Endothelial cell of umbilical vein (primary cell): Measurements from ENCODE around the gene DYNC1LI1. TPM values are rescaled to one million over a fixed set of nuclear protein-coding genes. Genes with fewer than 3 reads are reported as not detected.

ENCODE experiments used
- BruUV-seq: library from RNA; stranded (reverse); fragments of 400-500 nt; replicated peaks from 2 replicates; lab custom pipeline; 2021; lab: Mats Ljungman, UMichigan
- CTCF ChIA-PET: fragments of 300-600, 350-600 bp; sonication (Branson Sonifier 250); formaldehyde crosslinking; loops from one replicate; lab custom pipeline; 2021; ENCODE audit warnings: antibody characterized with exemption, inconsistent platforms; lab: Charles Lee
- POLR2A ChIA-PET: fragments of 300-600, 350-600 bp; sonication (Branson Sonifier 250); formaldehyde crosslinking; loops from one replicate; lab custom pipeline; 2021; ENCODE audit warnings: antibody characterized with exemption, inconsistent platforms; lab: Charles Lee
- DNase-seq: peaks from one replicate; pipeline ENCODE4 v3.0.0-alpha.2; 2011; ENCODE audit warnings: low read depth, low spot score
- FAIRE-seq: peaks from 2 replicates; lab custom pipeline; 2011; peaks lifted over from hg19 to GRCh38; lab: Jason Lieb, UNC
- H2AFZ ChIP-seq: 2 replicates; pipeline ENCODE4 v1.6.0; 2012; ENCODE audit warnings: low read depth, low read length, control low read depth, inconsistent platforms
- H3K27ac ChIP-seq: 2 replicates; pipeline ENCODE4 v1.5.1; 2011; ENCODE audit warnings: low read depth, mild to moderate bottlenecking, control low read depth, low read length, moderate library complexity; ENCODE audit not compliant: insufficient read depth
- H3K27me3 ChIP-seq, 2 experiments: 2 replicates each; pipeline versions ENCODE4 v1.6.0 to v1.6.1; 2011; ENCODE audit warnings: low read length in 2 of 2, mixed read lengths in 1 of 2; ENCODE audit not compliant: control insufficient read depth in 2 of 2, insufficient read depth in 2 of 2
- H3K36me3 ChIP-seq, 2 experiments: 2 replicates in 1 of 2; 3 replicates in 1 of 2; pipeline ENCODE4 v1.5.1; 2011; ENCODE audit warnings: low read length in 2 of 2, mild to moderate bottlenecking in 1 of 2, moderate library complexity in 1 of 2; ENCODE audit not compliant: control insufficient read depth in 2 of 2, insufficient read depth in 2 of 2; ENCODE audit errors: extremely low read depth in 1 of 2
- H3K4me1 ChIP-seq: 3 replicates; pipeline ENCODE4 v1.5.1; 2011; ENCODE audit warnings: mild to moderate bottlenecking, low read length; ENCODE audit not compliant: control insufficient read depth, insufficient read depth; ENCODE audit errors: extremely low read depth
- H3K4me2 ChIP-seq: 2 replicates; pipeline ENCODE4 v1.6.1; 2011; ENCODE audit warnings: low read length, control low read depth, mixed read lengths; ENCODE audit not compliant: insufficient read depth
- H3K4me3 ChIP-seq, 3 experiments: fragments of 200-600 bp in 1 of 3; sonication (generic), shearing (Covaris generic) in 1 of 3; replicated peaks in 1 of 3; 2 replicates each; pipeline ENCODE4 v1.5.1; 2011 to 2016; ENCODE audit warnings: control low read depth in 3 of 3, low read length in 3 of 3, mild to moderate bottlenecking in 2 of 3, inconsistent platforms in 1 of 3, low read depth in 1 of 3, moderate library complexity in 1 of 3; ENCODE audit not compliant: insufficient read depth in 1 of 3
- H3K79me2 ChIP-seq: 2 replicates; pipeline ENCODE4 v1.6.0; 2012; ENCODE audit warnings: low read length, inconsistent platforms; ENCODE audit not compliant: control insufficient read depth, insufficient read depth
- H3K9ac ChIP-seq: replicated peaks from 2 replicates; pipeline ENCODE3; 2011; ENCODE audit warnings: low read length, control low read depth; ENCODE audit not compliant: insufficient read depth; ENCODE audit errors: extremely low read depth
- H3K9me1 ChIP-seq: replicated peaks from 3 replicates; pipeline ENCODE4 v1.6.0; 2011; ENCODE audit warnings: mild to moderate bottlenecking, low read length; ENCODE audit not compliant: control insufficient read depth, insufficient read depth; ENCODE audit errors: extremely low read depth
- H3K9me3 ChIP-seq: replicated peaks from 2 replicates; pipeline ENCODE4 v1.5.1; 2012; ENCODE audit warnings: low read length, inconsistent platforms; ENCODE audit not compliant: control insufficient read depth, insufficient read depth
- H4K20me1 ChIP-seq: replicated peaks from 2 replicates; pipeline ENCODE3; 2011; ENCODE audit warnings: mild to moderate bottlenecking, low read length; ENCODE audit not compliant: control insufficient read depth, insufficient read depth; ENCODE audit errors: extremely low read depth
- EZH2 ChIP-seq: IDR thresholded peaks from 2 replicates; pipeline ENCODE4 v1.6.1; 2012; ENCODE audit warnings: borderline replicate concordance, low read depth, mild to moderate bottlenecking, moderate library complexity, low read length, inconsistent platforms; ENCODE audit not compliant: severe bottlenecking
- FOS ChIP-seq: IDR thresholded peaks from 2 replicates; pipeline ENCODE4 v1.6.1; 2011; ENCODE audit warnings: mild to moderate bottlenecking, low read length, moderate library complexity, borderline replicate concordance; ENCODE audit not compliant: insufficient read depth
- GATA2 ChIP-seq: IDR thresholded peaks from 2 replicates; pipeline ENCODE4 v1.7.0; 2011; ENCODE audit warnings: low read depth, mild to moderate bottlenecking, moderate library complexity, mixed read lengths, low read length; ENCODE audit not compliant: insufficient read length, insufficient read depth
- JUN ChIP-seq: IDR thresholded peaks from 2 replicates; pipeline ENCODE4 v1.6.1; 2011; ENCODE audit warnings: borderline replicate concordance, low read depth; ENCODE audit not compliant: insufficient read length, insufficient read depth
- MYC ChIP-seq: IDR thresholded peaks from one replicate; pipeline ENCODE4 v1.6.1; 2011; ENCODE audit warnings: mild to moderate bottlenecking, low read depth, low read length
- POLR2A ChIP-seq: IDR thresholded peaks from 2 replicates; pipeline ENCODE4 v1.6.1; 2012; ENCODE audit warnings: low read depth, mild to moderate bottlenecking, control low read depth, low read length
- POLR2AphosphoS5 ChIP-seq: IDR thresholded peaks from 2 replicates; pipeline ENCODE4 v1.6.1; 2012; ENCODE audit warnings: low read depth, mild to moderate bottlenecking, control low read depth, low read length, moderate library complexity; ENCODE audit not compliant: insufficient read depth
- dilution Hi-C: fragments of 300-500 bp; cut with MboI; formaldehyde crosslinking; loops from one replicate; pipeline ENCODE4 v1.15.0; 2019; ENCODE audit warnings: low sequenced_read_pairs; ENCODE audit not compliant: extremely low pct_ligation_motif_present
- intact Hi-C: fragments of 100-400 bp; cut with micrococcal nuclease; formaldehyde crosslinking; loops from one replicate; pipeline ENCODE4 v1.10.0; 2022
- polyA plus RNA-seq, 4 experiments: library from polyadenylated mRNA; depleted of rRNA in 3 of 4; stranded (reverse) in 3 of 4; unstranded in 1 of 4; fragments of >200 nt; gene quantifications; 2 replicates each; pipeline versions ENCODE4 v1.2.1 to v1.2.3, GENCODE V29; 2011 to 2012; ENCODE audit warnings: missing spikeins in 1 of 4
- total RNA-seq: library from RNA; stranded (reverse); gene quantifications from 2 replicates; pipeline ENCODE4 v1.2.3, GENCODE V29; 2021
- TF ChIP-seq, protein P1 (sequence below): IDR thresholded peaks from 2 replicates; pipeline ENCODE4 v1.6.1; 2011; ENCODE audit not compliant: insufficient read depth, insufficient read length
- TF ChIP-seq, protein P2 (sequence below), 2 donors: IDR thresholded peaks; 1 replicate in 1 of 2; 2 replicates in 1 of 2; pipeline ENCODE4 v1.5.1; 2011; ENCODE audit warnings: low read length in 2 of 2, mild to moderate bottlenecking in 2 of 2, moderate library complexity in 2 of 2, control low read depth in 1 of 2, inconsistent platforms in 1 of 2, low read depth in 1 of 2; ENCODE audit not compliant: insufficient read depth in 1 of 2; ENCODE audit errors: extremely low read depth in 1 of 2

The DYNC1LI1 gene
- total and polyA plus RNA-seq, 2 donors (not counting 3 experiments of a cell fraction or from before 2014, with no cell fraction given), result 14.9 to 47.6 TPM

DNA sequence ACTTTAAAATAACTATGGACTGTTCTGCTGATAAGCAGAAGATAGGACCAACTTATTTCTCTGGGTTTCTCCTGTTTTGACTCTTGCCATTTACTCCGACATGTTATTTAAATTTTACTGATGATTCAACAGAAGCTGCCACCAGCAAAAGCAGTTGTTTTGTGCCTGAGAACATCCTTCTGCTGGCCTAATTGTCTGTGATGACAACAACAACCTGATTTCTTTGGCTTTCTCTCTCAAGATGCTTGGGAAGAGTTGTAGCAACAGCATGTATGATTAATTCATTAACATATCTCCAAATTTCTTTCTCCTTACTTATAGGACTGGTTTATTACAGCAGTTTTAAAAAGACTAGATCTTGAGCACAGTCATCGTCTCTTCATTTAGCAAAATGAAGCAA is 36.9 kb upstream of the DYNC1LI1 start:
- H3K36me3 ChIP-seq, result no peaks in the 10 kb centered on the region
- intact Hi-C loops, result no loop called here

More for the DNA sequence above, 36.9 kb upstream of the DYNC1LI1 start:
- TF ChIP-seq POLR2AphosphoS5, result no peak
- no peak for TF ChIP-seq GATA2
- no peak for TF ChIP-seq MYC
- TF ChIP-seq, protein P1, sequence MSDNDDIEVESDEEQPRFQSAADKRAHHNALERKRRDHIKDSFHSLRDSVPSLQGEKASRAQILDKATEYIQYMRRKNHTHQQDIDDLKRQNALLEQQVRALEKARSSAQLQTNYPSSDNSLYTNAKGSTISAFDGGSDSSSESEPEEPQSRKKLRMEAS, result no peak
- TF ChIP-seq FOS, result no peak
- no peak for TF ChIP-seq POLR2A
- TF ChIP-seq, protein P2, sequence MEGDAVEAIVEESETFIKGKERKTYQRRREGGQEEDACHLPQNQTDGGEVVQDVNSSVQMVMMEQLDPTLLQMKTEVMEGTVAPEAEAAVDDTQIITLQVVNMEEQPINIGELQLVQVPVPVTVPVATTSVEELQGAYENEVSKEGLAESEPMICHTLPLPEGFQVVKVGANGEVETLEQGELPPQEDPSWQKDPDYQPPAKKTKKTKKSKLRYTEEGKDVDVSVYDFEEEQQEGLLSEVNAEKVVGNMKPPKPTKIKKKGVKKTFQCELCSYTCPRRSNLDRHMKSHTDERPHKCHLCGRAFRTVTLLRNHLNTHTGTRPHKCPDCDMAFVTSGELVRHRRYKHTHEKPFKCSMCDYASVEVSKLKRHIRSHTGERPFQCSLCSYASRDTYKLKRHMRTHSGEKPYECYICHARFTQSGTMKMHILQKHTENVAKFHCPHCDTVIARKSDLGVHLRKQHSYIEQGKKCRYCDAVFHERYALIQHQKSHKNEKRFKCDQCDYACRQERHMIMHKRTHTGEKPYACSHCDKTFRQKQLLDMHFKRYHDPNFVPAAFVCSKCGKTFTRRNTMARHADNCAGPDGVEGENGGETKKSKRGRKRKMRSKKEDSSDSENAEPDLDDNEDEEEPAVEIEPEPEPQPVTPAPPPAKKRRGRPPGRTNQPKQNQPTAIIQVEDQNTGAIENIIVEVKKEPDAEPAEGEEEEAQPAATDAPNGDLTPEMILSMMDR (IDR thresholded peaks at IDR 0.05; ENCODE audit: extremely low read depth in 1 of 2, insufficient read depth in 1 of 2, low read depth in 1 of 2, low read length in 2 of 2), result no peak
- TF ChIP-seq EZH2, result no peak
- TF ChIP-seq JUN, result no peak
- H2AFZ ChIP-seq, result no peak overlapping the region
- no peaks in the 10 kb centered on the region for H3K9me3 ChIP-seq
- no peaks in the 10 kb centered on the region for H3K79me2 ChIP-seq
- H3K4me1 ChIP-seq, result no peaks in the 10 kb centered on the region
- dilution Hi-C loops, result no loop called here
- no peak overlapping the region for H3K27ac ChIP-seq
- H3K27me3 ChIP-seq, result peaks cover 8 to 14% of the 10 kb centered on the region in 2 experiments
- DNase-seq (no peak), FAIRE-seq (no peak)
- BruUV-seq, result no TSS peak
- no peak overlapping the region for H3K4me2 ChIP-seq
- no peaks in the 10 kb centered on the region for H4K20me1 ChIP-seq
- ChIA-PET POLR2A (no interaction called here), CTCF (no interaction called here)
- no peaks in the 10 kb centered on the region for H3K9me1 ChIP-seq
- no peak overlapping the region for H3K9ac ChIP-seq
- no peak overlapping the region for H3K4me3 ChIP-seq
